SU-DHL-6 (cell line): ENCODE results near the gene ACTL6B.
A peak's percentile ranks its signal among the peaks of the same experiment; 100 is the strongest.

Experiments used
- H2AFZ ChIP-seq: fragments of 200-600 bp; sonication (generic); 2 replicates; pipeline ENCODE4 v1.6.1; 2014; ENCODE audit warnings: low read depth, mild to moderate bottlenecking, moderate library complexity, mixed read lengths, antibody characterized with exemption, low read length; ENCODE audit not compliant: severe bottlenecking
- H3F3A ChIP-seq: fragments of 200-600 bp; shearing (Covaris generic); 2 replicates; pipeline ENCODE4 v1.6.0; 2016; ENCODE audit warnings: antibody characterized with exemption, mild to moderate bottlenecking; ENCODE audit not compliant: insufficient read depth
- H3K27ac ChIP-seq: fragments of 200-600 bp; sonication (generic); 2 replicates; pipeline ENCODE4 v1.5.1; 2016; ENCODE audit warnings: low read depth, mild to moderate bottlenecking, low read length, moderate library complexity, mixed read lengths
- H3K27me3 ChIP-seq: fragments of 200-600 bp; sonication (generic), shearing (Covaris generic); 2 replicates; pipeline ENCODE4 v1.6.0; 2014; ENCODE audit warnings: mild to moderate bottlenecking, low read length
- H3K36me3 ChIP-seq: fragments of 200-600 bp; sonication (generic); 2 replicates; pipeline ENCODE4 v1.6.1; 2014; ENCODE audit warnings: mild to moderate bottlenecking, low read length, mixed read lengths
- H3K4me2 ChIP-seq: fragments of 300-600, 200-600 bp; shearing (Covaris generic), sonication (generic); 2 replicates; pipeline ENCODE4 v1.6.0; 2014; ENCODE audit warnings: low read length, low read depth, mild to moderate bottlenecking; ENCODE audit not compliant: poor library complexity, severe bottlenecking
- H3K4me3 ChIP-seq: fragments of 200-600 bp; sonication (generic); 2 replicates; pipeline ENCODE4 v1.5.1; 2014; ENCODE audit warnings: antibody characterized with exemption, low read length, mild to moderate bottlenecking, mixed read lengths; ENCODE audit not compliant: insufficient read depth, poor library complexity, severe bottlenecking
- H3K79me2 ChIP-seq: fragments of 200-600 bp; sonication (generic); 2 replicates; pipeline ENCODE4 v1.6.1; 2014; ENCODE audit warnings: mild to moderate bottlenecking, low read length, moderate library complexity; ENCODE audit not compliant: insufficient read depth
- H3K9ac ChIP-seq: fragments of 200-600 bp; sonication (generic); 2 replicates; pipeline ENCODE4 v1.7.0; 2014; ENCODE audit warnings: mild to moderate bottlenecking, low read length
- H3K9me2 ChIP-seq: fragments of 200-600 bp; sonication (generic); replicated peaks from 2 replicates; pipeline ENCODE4 v1.6.1; 2014; ENCODE audit warnings: low read length; ENCODE audit not compliant: insufficient read depth
- H3K9me3 ChIP-seq: fragments of 200-600 bp; sonication (generic); 2 replicates; pipeline ENCODE4 v1.6.1; 2014; ENCODE audit warnings: low read length, mixed read lengths; ENCODE audit not compliant: insufficient read depth
- H4K20me1 ChIP-seq: fragments of 200-600 bp; sonication (generic); 2 replicates; pipeline ENCODE4 v1.6.1; 2014; ENCODE audit warnings: low read depth, mild to moderate bottlenecking, antibody characterized with exemption, low read length, moderate library complexity, mixed read lengths
- CTCF ChIP-seq: fragments of 200-600 bp; sonication (generic); IDR thresholded peaks from one replicate; pipeline ENCODE4 v1.5.1; 2017; ENCODE audit warnings: antibody characterized with exemption, mild to moderate bottlenecking, low read length, moderate library complexity; ENCODE audit not compliant: insufficient read depth, poor library complexity, severe bottlenecking
- EZH2phosphoT487 ChIP-seq: fragments of 200-600 bp; sonication (generic), shearing (Covaris generic); conservative IDR thresholded peaks from 2 replicates; pipeline ENCODE4 v1.6.1; 2018; ENCODE audit warnings: mild to moderate bottlenecking, antibody characterized with exemption, low read length, moderate library complexity, mixed read lengths

ACTL6B gene

DNA sequence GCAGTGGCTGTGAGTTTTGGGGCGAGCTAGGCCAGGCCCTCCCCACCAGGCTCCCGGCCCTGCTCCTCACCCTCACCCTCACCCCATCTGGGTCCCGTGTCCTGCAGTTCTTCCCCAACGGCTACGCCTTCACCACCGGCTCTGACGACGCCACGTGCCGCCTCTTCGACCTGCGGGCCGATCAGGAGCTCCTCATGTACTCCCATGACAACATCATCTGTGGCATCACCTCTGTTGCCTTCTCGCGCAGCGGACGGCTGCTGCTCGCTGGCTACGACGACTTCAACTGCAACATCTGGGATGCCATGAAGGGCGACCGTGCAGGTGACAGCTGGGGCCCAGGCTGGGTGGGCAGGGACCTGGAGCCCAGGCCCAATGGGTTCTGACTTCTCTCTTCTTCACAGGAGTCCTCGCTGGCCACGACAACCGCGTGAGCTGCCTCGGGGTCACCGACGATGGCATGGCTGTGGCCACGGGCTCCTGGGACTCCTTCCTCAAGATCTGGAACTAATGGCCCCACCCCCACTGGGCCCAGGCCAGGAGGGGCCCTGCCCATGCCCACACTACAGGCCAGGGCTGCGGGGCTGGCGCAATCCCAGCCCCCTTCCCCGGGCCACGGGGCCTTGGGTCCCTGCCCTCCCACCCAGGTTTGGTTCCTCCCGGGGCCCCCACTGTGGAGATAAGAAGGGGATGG, 22.2 kb upstream of the ACTL6B start:
- H3K36me3 ChIP-seq: no peaks in the 10 kb centered on the region
- no peak overlapping the region for H3K27ac ChIP-seq

GRCh38 chr7:100677308-100678267, 21.3 kb upstream of the ACTL6B start:
- H3K27me3 ChIP-seq: no peaks in the 10 kb centered on the region
- H4K20me1 ChIP-seq: no peaks in the 10 kb centered on the region; the same call in 1 of the 2 replicates
- H3F3A ChIP-seq: peaks cover 24% of the 10 kb centered on the region
- no peaks in the 10 kb centered on the region for H3K36me3 ChIP-seq
- H3K9me3 ChIP-seq: no peaks in the 10 kb centered on the region
- H3K9ac ChIP-seq: no peak overlapping the region
- no peak for TF ChIP-seq CTCF
- TF ChIP-seq EZH2phosphoT487: no peak
- no peak overlapping the region for H3K4me2 ChIP-seq
- H3K79me2 ChIP-seq: peaks cover 13% of the 10 kb centered on the region
- H3K9me2 ChIP-seq: no peaks in the 10 kb centered on the region
- H3K27ac ChIP-seq: no peak overlapping the region
- no peak overlapping the region for H3K4me3 ChIP-seq
- H2AFZ ChIP-seq: no peak overlapping the region

More for the DNA sequence above, 22.2 kb upstream of the ACTL6B start:
- H2AFZ ChIP-seq: no peak overlapping the region
- peaks cover 13% of the 10 kb centered on the region for H3K79me2 ChIP-seq
- peaks cover 24% of the 10 kb centered on the region for H3F3A ChIP-seq
- no peak overlapping the region for H3K9ac ChIP-seq
- no peak overlapping the region for H3K4me2 ChIP-seq
- H4K20me1 ChIP-seq: no peaks in the 10 kb centered on the region; the same call in 1 of the 2 replicates
- no peaks in the 10 kb centered on the region for H3K27me3 ChIP-seq
- TF ChIP-seq CTCF (no peak), EZH2phosphoT487 (no peak)
- no peak overlapping the region for H3K4me3 ChIP-seq
- H3K9me2 ChIP-seq: no peaks in the 10 kb centered on the region
- no peaks in the 10 kb centered on the region for H3K9me3 ChIP-seq

DNA sequence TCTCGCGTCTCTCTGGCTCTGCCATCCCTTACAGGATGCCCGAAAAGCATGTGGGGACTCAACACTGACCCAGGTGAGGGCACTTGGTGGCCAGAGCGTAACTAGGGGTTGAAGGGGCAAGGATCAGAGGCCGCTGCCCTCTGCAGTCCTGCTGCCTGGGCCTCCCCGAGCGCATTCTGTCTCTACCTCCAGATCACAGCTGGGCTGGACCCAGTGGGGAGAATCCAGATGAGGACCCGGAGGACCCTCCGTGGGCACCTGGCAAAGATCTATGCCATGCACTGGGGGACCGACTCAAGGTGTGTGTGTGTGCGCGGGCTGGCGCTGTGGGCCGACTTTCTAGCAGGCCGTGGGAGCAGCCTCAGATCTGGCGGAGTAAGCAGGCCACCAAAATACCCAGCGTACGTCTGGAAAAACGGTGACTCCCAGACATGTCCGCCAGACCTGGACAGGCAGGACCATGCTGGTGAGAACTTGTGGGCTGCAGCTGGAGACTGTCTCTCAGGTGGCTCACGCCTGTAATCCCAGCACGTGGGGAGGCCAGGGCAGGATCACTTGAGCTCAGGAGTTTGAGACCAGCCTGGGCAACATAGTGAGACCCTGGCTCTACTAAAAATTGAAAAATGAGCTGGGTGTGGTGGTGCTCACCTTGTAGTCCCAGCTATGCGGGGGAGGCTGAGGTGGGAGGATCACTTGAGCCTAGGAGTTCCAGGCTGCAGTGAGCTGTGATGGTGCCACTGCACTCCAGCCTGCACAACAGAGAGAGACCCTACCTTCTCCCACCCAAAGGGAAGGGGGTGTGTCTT, 20.5 kb upstream of the ACTL6B start:
- no peaks in the 10 kb centered on the region for H3K27me3 ChIP-seq
- H3K4me3 ChIP-seq: no peak overlapping the region
- H3K9ac ChIP-seq: peak overlapping the region; percentile 87
- peak overlapping the region; percentile 71 for H3K4me2 ChIP-seq
- H4K20me1 ChIP-seq: no peaks in the 10 kb centered on the region; the same call in 1 of the 2 replicates
- H3K36me3 ChIP-seq: no peaks in the 10 kb centered on the region
- H3K9me3 ChIP-seq: no peaks in the 10 kb centered on the region
- H3K9me2 ChIP-seq: no peaks in the 10 kb centered on the region
- H3K27ac ChIP-seq: peak overlapping the region; percentile 70
- peaks cover 24% of the 10 kb centered on the region for H3F3A ChIP-seq
- TF ChIP-seq CTCF (no peak), EZH2phosphoT487 (no peak)
- peaks cover 13% of the 10 kb centered on the region for H3K79me2 ChIP-seq
- H2AFZ ChIP-seq: no peak overlapping the region
